ENCODE results near the gene USP37. TPM values are rescaled to one million over a fixed set of nuclear protein-coding genes. Genes with fewer than 3 reads are reported as not detected.

Gene USP37
- total RNA-seq, 2 experiments from 2014 or later: 42.5 to 46.8 TPM

GRCh38 chr2:218429911-218430692 is 138.0 kb downstream of the USP37 start:
- intact Hi-C loops (cut with DNase I, micrococcal nuclease): no loop called here
- Mint-ChIP-seq H3K27me3 (no peaks in the 10 kb centered on the region), H3K4me1 (no peaks in the 10 kb centered on the region), H3K9me3 (ENCODE audit: low read depth) (no peaks in the 10 kb centered on the region), H3K4me3 (no peak overlapping the region), H3K27ac (peak overlapping the region; percentile 65), H3K36me3 (ENCODE audit: low read depth) (no peaks in the 10 kb centered on the region)
- DNase-seq: no peak
- ATAC-seq: no peak
- ChIA-PET CTCF (interaction anchor here (0.6 kb wide), 1 partner anchor 96 kb away, joined by 3 read pairs; no protein-coding TSS in a partner anchor), POLR2A (no interaction called here)

GRCh38 chr2:218428846-218429558 is 139.1 kb downstream of the USP37 start:
- CTCF ChIA-PET: interaction anchor here (0.6 kb wide), 1 partner anchor 95 kb away, joined by 3 read pairs; no protein-coding TSS in a partner anchor
- H3K36me3 Mint-ChIP-seq (ENCODE audit: low read depth): no peaks in the 10 kb centered on the region
- no peak overlapping the region for H3K27ac Mint-ChIP-seq
- no peak for ATAC-seq
- no peak for DNase-seq
- intact Hi-C loops (cut with DNase I, micrococcal nuclease): no loop called here
- no peak overlapping the region for H3K4me3 Mint-ChIP-seq
- no peaks in the 10 kb centered on the region for H3K4me1 Mint-ChIP-seq
- no peaks in the 10 kb centered on the region for H3K27me3 Mint-ChIP-seq
- POLR2A ChIA-PET: no interaction called here
- no peaks in the 10 kb centered on the region for H3K9me3 Mint-ChIP-seq (ENCODE audit: low read depth)

DNA sequence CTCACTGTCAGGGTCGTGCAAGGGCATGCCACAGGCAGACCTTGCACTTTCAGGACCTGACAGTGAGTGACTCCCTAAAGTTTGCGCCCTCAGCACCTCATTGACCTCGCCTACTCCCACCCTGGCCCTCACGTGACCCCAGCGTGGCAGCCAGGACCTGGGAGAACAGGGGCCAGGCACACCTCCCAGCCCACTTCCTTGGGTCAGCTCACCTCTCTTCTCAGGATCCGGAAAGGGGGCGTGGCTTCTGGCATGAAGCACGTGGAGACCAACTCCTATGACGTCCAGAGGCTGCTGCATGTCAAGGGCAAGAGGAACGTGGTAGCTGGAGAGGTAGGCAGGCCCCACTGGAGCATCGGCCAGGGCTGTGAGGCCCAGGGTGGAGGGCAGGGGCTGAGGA is 140.4 kb downstream of the USP37 start:
- no peaks in the 10 kb centered on the region for H3K9me3 Mint-ChIP-seq (ENCODE audit: low read depth)
- H3K36me3 Mint-ChIP-seq (ENCODE audit: low read depth): no peaks in the 10 kb centered on the region
- no peaks in the 10 kb centered on the region for H3K27me3 Mint-ChIP-seq
- POLR2A ChIA-PET: no interaction called here
- ATAC-seq: no peak
- no peak overlapping the region for H3K4me3 Mint-ChIP-seq
- CTCF ChIA-PET: interaction anchor here (1.4 kb wide), 1 partner anchor 420 kb away, joined by 4 read pairs; no protein-coding TSS in a partner anchor
- no peaks in the 10 kb centered on the region for H3K4me1 Mint-ChIP-seq
- intact Hi-C loops (cut with DNase I, micrococcal nuclease): no loop called here
- H3K27ac Mint-ChIP-seq: no peak overlapping the region
- no peak for DNase-seq

GRCh38 chr2:218425531-218425930 is 142.6 kb downstream of the USP37 start:
- Mint-ChIP-seq H3K36me3 (ENCODE audit: low read depth) (no peaks in the 10 kb centered on the region), H3K27ac (no peak overlapping the region), H3K4me3 (no peak overlapping the region), H3K4me1 (no peaks in the 10 kb centered on the region), H3K27me3 (no peaks in the 10 kb centered on the region), H3K9me3 (ENCODE audit: low read depth) (no peaks in the 10 kb centered on the region)
- DNase-seq (no peak), ATAC-seq (no peak)
- intact Hi-C loops (cut with DNase I, micrococcal nuclease): no loop called here
- CTCF ChIA-PET: interaction anchor here (0.6 kb wide), 2 partner anchors 40 to 110 kb away, joined by 3 read pairs; no protein-coding TSS in a partner anchor
- POLR2A ChIA-PET: no interaction called here

GRCh38 chr2:218423584-218423983 is 144.6 kb downstream of the USP37 start:
- Mint-ChIP-seq H3K27ac (no peak overlapping the region), H3K4me1 (no peaks in the 10 kb centered on the region), H3K4me3 (no peak overlapping the region), H3K36me3 (ENCODE audit: low read depth) (no peaks in the 10 kb centered on the region), H3K9me3 (ENCODE audit: low read depth) (no peaks in the 10 kb centered on the region), H3K27me3 (no peaks in the 10 kb centered on the region)
- ATAC-seq: no peak
- no peak for DNase-seq
- POLR2A ChIA-PET: no interaction called here
- intact Hi-C loops (cut with DNase I, micrococcal nuclease): no loop called here
- CTCF ChIA-PET: no interaction called here

DNA sequence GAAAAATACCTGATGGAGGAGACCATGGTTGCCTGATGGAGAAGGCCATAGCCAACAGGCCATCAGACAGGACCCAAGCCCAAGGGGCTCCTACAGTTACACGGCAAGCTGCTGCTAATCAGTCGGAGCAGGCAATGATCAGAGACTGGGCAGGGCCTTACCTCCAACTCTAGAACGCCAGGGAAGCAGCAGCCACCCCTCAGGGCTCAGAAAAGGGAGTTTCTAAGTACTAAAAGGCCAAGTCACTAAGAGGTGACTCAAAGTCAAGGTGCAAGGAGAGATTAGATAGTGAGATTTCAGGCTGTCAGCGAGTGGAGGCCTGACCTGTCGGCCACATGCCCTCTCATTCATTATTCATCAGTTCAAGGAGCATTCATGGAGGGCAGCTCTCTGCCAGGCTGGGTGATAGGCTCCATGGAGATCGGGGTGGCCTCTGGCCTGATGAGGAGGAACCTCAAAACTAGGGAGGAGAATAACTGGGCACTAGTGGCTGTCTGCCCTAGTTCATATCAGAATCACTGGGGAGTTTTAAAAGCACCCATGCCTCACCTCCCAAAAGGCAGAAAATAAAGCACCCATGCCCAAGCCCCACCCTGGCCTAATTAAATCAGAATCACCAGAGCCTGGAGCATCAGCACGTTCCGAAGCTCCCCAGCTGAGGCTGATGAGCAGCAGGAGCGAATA is 145.6 kb downstream of the USP37 start:
- ChIA-PET POLR2A (no interaction called here), CTCF (interaction anchor here (0.6 kb wide), 1 partner anchor 133 kb away, joined by 3 read pairs; no protein-coding TSS in a partner anchor)
- H3K36me3 Mint-ChIP-seq (ENCODE audit: low read depth): no peaks in the 10 kb centered on the region
- no peaks in the 10 kb centered on the region for H3K9me3 Mint-ChIP-seq (ENCODE audit: low read depth)
- no peak overlapping the region for H3K27ac Mint-ChIP-seq
- no peaks in the 10 kb centered on the region for H3K27me3 Mint-ChIP-seq
- DNase-seq: no peak
- H3K4me3 Mint-ChIP-seq: no peak overlapping the region
- intact Hi-C loops (cut with DNase I, micrococcal nuclease): no loop called here
- no peaks in the 10 kb centered on the region for H3K4me1 Mint-ChIP-seq
- ATAC-seq: no peak

DNA sequence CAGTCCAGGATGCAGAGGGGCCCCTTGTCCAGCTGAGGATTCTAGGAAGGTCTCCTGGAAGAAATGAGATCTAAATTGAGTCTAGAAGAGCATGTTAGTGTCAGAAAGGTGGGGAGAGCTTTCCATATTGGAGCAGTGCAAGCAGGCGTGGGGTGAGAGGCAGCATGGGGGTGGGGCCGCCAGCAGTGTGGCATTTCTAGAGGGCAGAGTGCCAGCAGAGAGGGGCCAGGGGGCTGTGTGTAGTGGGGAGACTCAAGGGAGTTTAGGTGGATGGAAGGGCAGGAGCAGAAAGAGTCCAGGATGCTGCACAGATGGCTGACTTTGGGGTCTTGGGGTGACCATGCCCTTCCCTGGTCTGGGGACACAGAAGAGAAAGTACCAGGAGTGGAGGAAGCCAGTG is 147.1 kb downstream of the USP37 start:
- POLR2A ChIA-PET: no interaction called here

DNA sequence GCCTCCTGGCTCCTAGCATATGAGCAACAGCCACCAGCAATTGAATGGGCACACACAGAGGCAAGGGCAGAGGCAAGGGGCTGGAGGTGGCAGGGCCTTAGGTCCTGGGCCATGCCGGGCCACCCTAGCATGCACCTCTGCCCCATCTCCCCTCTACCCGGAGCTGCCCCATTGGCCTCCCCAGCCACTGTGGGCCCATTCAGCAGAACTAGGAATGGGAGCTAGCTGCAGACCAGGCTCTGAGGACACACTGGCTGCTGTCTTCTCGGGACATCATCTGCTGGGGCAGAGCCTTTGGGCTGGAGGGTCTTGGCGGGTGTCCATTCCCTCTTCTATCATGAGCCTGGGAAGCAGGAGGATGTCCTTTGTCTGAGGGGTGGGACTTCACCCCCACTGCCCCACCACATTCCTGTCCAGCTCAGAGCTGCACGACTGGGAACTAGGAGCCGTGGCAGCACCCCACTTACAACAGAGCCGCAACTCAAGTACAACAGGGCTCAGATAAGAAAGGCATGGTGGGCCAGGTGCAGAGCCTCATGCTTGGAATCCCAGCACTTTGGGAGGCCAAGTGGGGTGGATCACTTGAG is 148.4 kb downstream of the USP37 start:
- no peaks in the 10 kb centered on the region for H3K9me3 Mint-ChIP-seq (ENCODE audit: low read depth)
- H3K27ac Mint-ChIP-seq: no peak overlapping the region
- no peaks in the 10 kb centered on the region for H3K27me3 Mint-ChIP-seq
- POLR2A ChIA-PET: no interaction called here
- DNase-seq: no peak
- no peaks in the 10 kb centered on the region for H3K36me3 Mint-ChIP-seq (ENCODE audit: low read depth)
- intact Hi-C loops (cut with DNase I, micrococcal nuclease): no loop called here
- no peak for ATAC-seq
- no peak overlapping the region for H3K4me3 Mint-ChIP-seq
- CTCF ChIA-PET: interaction anchor here (0.7 kb wide), 1 partner anchor 97 kb away, joined by 3 read pairs; no protein-coding TSS in a partner anchor
- no peaks in the 10 kb centered on the region for H3K4me1 Mint-ChIP-seq

More for the DNA sequence above, 147.1 kb downstream of the USP37 start:
- intact Hi-C loops (cut with DNase I, micrococcal nuclease): no loop called here
- CTCF ChIA-PET: interaction anchor here (0.5 to 0.6 kb wide), 2 partner anchors 105 to 609 kb away, joined by 3 read pairs; no protein-coding TSS in a partner anchor
- Mint-ChIP-seq H3K36me3 (ENCODE audit: low read depth) (no peaks in the 10 kb centered on the region), H3K4me1 (no peaks in the 10 kb centered on the region), H3K9me3 (ENCODE audit: low read depth) (no peaks in the 10 kb centered on the region), H3K27me3 (no peaks in the 10 kb centered on the region), H3K27ac (no peak overlapping the region), H3K4me3 (no peak overlapping the region)
- DNase-seq (no peak), ATAC-seq (no peak)

- H3K27ac Mint-ChIP-seq: no peak within 1 kb of the TSS
Observed at GRCh38 chr2:218418717-218419458, 149.3 kb downstream of the USP37 start, which contains the start of gene VIL1. Gene VIL1 (plus strand): TSS chr2:218419123. CDS start chr2:218423779, 4,656 bp downstream.

DNA sequence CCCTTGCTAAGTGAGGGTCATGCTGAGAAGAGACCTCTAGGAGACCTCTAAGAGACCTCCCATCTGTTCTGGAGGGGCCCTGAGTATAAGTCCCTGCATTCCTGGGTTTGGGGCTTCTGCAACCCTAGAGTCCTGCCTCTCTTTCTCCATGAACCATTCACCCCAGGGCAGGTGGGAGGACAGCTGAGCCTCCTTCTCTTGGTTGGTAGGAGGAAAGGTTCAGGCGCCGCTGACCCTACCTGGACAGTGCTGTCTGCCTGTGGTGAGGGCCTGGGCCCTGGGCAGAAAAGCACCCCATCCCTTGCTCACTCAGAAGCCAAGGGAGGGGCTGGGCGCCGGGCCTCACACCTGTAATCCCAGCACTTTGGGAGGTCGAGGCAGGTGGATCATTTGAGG is 149.8 kb downstream of the USP37 start:
- Mint-ChIP-seq H3K9me3 (ENCODE audit: low read depth) (no peaks in the 10 kb centered on the region), H3K4me3 (no peak overlapping the region), H3K36me3 (ENCODE audit: low read depth) (no peaks in the 10 kb centered on the region), H3K4me1 (no peaks in the 10 kb centered on the region), H3K27ac (no peak overlapping the region), H3K27me3 (no peaks in the 10 kb centered on the region)
- POLR2A ChIA-PET: no interaction called here
- CTCF ChIA-PET: no interaction called here
- ATAC-seq (no peak), DNase-seq (no peak)
- intact Hi-C loops (cut with DNase I, micrococcal nuclease): no loop called here

More at GRCh38 chr2:218418717-218419458, 149.3 kb downstream of the USP37 start, which contains the start of gene VIL1:
- Mint-ChIP-seq H3K36me3 (ENCODE audit: low read depth) (no peaks in the 10 kb centered on the region), H3K4me3 (no peak within 1 kb of the TSS), H3K27me3 (no peaks in the 10 kb centered on the region), H3K4me1 (no peaks in the 10 kb centered on the region), H3K9me3 (ENCODE audit: low read depth) (no peaks in the 10 kb centered on the region)
- DNase-seq (no peak), ATAC-seq (no peak)
- intact Hi-C loops (cut with DNase I, micrococcal nuclease): no loop called here
- CTCF ChIA-PET: no interaction called here
- POLR2A ChIA-PET: no interaction called here
